Right lobe of liver (tissue), 6 donors: Measurements from ENCODE around the gene ASCL2. TPM values are rescaled to one million over a fixed set of nuclear protein-coding genes. Genes with fewer than 3 reads are reported as not detected.

ENCODE experiments used
- ATAC-seq, 4 donors: fragments of 200-7000 bp; cut with Tn5 transposase; one replicate each; pipeline ENCODE4 v1.9.1; 2020; ENCODE audit warnings: mild to moderate bottlenecking in 4 of 4, moderate library complexity in 4 of 4
- DNase-seq, 3 donors: peaks; one replicate each; pipeline ENCODE4 v3.0.0-alpha.2; 2020
- H3K27ac ChIP-seq, 3 donors: fragments of 200-600 bp; one replicate each; pipeline ENCODE4 v1.8.0; 2022
- H3K27me3 ChIP-seq, 2 donors: fragments of 200-600 bp; one replicate each; pipeline ENCODE4 v1.8.0; 2022
- H3K36me3 ChIP-seq, 4 donors: fragments of 200-600 bp; sonication (generic) in 1 of 4; one replicate each; pipeline versions ENCODE4 v1.5.1 to v1.8.0; 2017 to 2022; ENCODE audit warnings: control low read depth in 1 of 4
- H3K4me1 ChIP-seq, 4 donors: fragments of 200-600 bp; sonication (generic) in 1 of 4; one replicate each; pipeline versions ENCODE4 v1.5.1 to v1.8.0; 2017 to 2022; ENCODE audit warnings: control low read depth in 1 of 4
- H3K4me3 ChIP-seq, 3 donors: fragments of 200-600 bp; one replicate each; pipeline ENCODE4 v1.8.0; 2022
- H3K9me3 ChIP-seq, 4 donors: fragments of 200-600 bp; sonication (generic) in 1 of 4; one replicate each; pipeline versions ENCODE4 v1.5.1 to v1.8.0; 2017 to 2022; ENCODE audit warnings: control low read depth in 1 of 4
- CTCF ChIP-seq, 4 donors: fragments of 200-600 bp in 3 of 4; fragments of 450-650 bp in 1 of 4; IDR thresholded peaks; one replicate each; pipeline versions ENCODE4 v1.5.1 to v1.8.0; 2016 to 2022; ENCODE audit warnings: antibody characterized with exemption in 4 of 4, mild to moderate bottlenecking in 2 of 4
- POLR2A ChIP-seq: fragments of 450-650 bp; IDR thresholded peaks from one replicate; pipeline ENCODE4 v1.6.1; 2017; ENCODE audit warnings: antibody characterized with exemption, mild to moderate bottlenecking
- WGBS: methylation state at CpG from one replicate; pipeline ENCODE4 v1.1.6; 2018; ENCODE audit warnings: low coverage, low lambda C conversion rate; ENCODE audit not compliant: insufficient coverage; ENCODE audit errors: missing lambda C conversion rate; 5-methylcytosine and 5-hydroxymethylcytosine counted together
- intact Hi-C, 2 donors: fragments of 100-400 bp; cut with DNase I; formaldehyde crosslinking; loops; one replicate each; pipeline versions ENCODE4 v1.11.2 to v1.14.1; 2022
- total RNA-seq, 6 experiments: library from RNA; depleted of rRNA in 2 of 6; stranded (reverse); fragments of >200 nt in 2 of 6; fragmentation: NEBNext Ultra II Directional in 3 of 6; extraction: Animal tissue kit (Norgen Biotek cat#: 25700) in 3 of 6; gene quantifications; one replicate each; pipeline versions ENCODE4 v1.1.0 to v1.2.4, GENCODE V29; 2016 to 2023
- donor health status: DM: no; HTN: yes; CAD: no.
- donor health status: DM: no; HTN: no; CAD: no.
- donor health status: DM: no; HTN: no; CAD: no.
- donor health status: DM: no; HTN: yes; CAD: no.
- donor health status: DM: no; HTN: yes; CAD: no.

The ASCL2 gene
- total RNA-seq, 6 experiments from 2014 or later: 0.42 to 0.81 (median 0.64) TPM

GRCh38 chr11:2276280-2277007 is 6.1 kb upstream of the ASCL2 start:
- WGBS: 66% methylated on average over 10 of the region's 14 CpGs
- Histone ChIP-seq H3K27ac (no peak overlapping the region), H3K27me3 (no peaks in the 10 kb centered on the region), H3K36me3 (no peaks in the 10 kb centered on the region), H3K4me1 (no peaks in the 10 kb centered on the region), H3K4me3 (no peak overlapping the region), H3K9me3 (no peaks in the 10 kb centered on the region)
- no peak for DNase-seq
- no peak for ATAC-seq
- TF ChIP-seq CTCF (IDR thresholded peaks at IDR 0.05): no peak
- TF ChIP-seq POLR2A: no peak
- intact Hi-C loops: no loop called here

- Histone ChIP-seq H3K36me3 (no peaks in the 10 kb centered on the region), H3K4me3 (no peak overlapping the region), H3K4me1 (no peaks in the 10 kb centered on the region), H3K27me3 (peaks cover 0 to 8% of the 10 kb centered on the region in 2 donors), H3K27ac (no peak overlapping the region), H3K9me3 (no peaks in the 10 kb centered on the region)
- ATAC-seq (no peak), DNase-seq (no peak)
- intact Hi-C loops: no loop called here
- 83% methylated on average over 17 of the region's 30 CpGs for WGBS
- TF ChIP-seq POLR2A: no peak
- TF ChIP-seq CTCF (IDR thresholded peaks at IDR 0.05): no peak
Observed at GRCh38 chr11:2275334-2276279, 5.2 kb upstream of the ASCL2 start.

- 81% methylated on average over 12 of the region's 12 CpGs for WGBS
- TF ChIP-seq POLR2A: no peak
- TF ChIP-seq CTCF (IDR thresholded peaks at IDR 0.05): no peak
- no peak for DNase-seq
- no peaks in the 10 kb centered on the region for H3K9me3 ChIP-seq
- no peak overlapping the region for H3K27ac ChIP-seq
- H3K27me3 ChIP-seq: peaks cover 0 to 17% of the 10 kb centered on the region in 2 donors
- no peaks in the 10 kb centered on the region for H3K36me3 ChIP-seq
- intact Hi-C loops: no loop called here
- H3K4me3 ChIP-seq: no peak overlapping the region
- peaks cover 0 to 10% (median 0%) of the 10 kb centered on the region in 4 donors for H3K4me1 ChIP-seq
- ATAC-seq: no peak
Observed at GRCh38 chr11:2273771-2274170, 3.4 kb upstream of the ASCL2 start.

- Histone ChIP-seq H3K4me1 (peaks cover 0 to 10% (median 0%) of the 10 kb centered on the region in 4 donors), H3K27ac (no peak overlapping the region), H3K4me3 (no peak overlapping the region), H3K9me3 (no peaks in the 10 kb centered on the region), H3K36me3 (no peaks in the 10 kb centered on the region), H3K27me3 (peaks cover 0 to 17% of the 10 kb centered on the region in 2 donors)
- DNase-seq (no peak), ATAC-seq (no peak)
- 80% methylated on average over 15 of the region's 15 CpGs for WGBS
- intact Hi-C loops: no loop called here
- no peak for TF ChIP-seq CTCF (IDR thresholded peaks at IDR 0.05)
- no peak for TF ChIP-seq POLR2A
Observed at GRCh38 chr11:2273311-2273710, 2.9 kb upstream of the ASCL2 start.
